DND-41 (cell line): Measurements from ENCODE around the gene MORN5.

Experiments used
- EZH2 ChIP-seq: IDR thresholded peaks from 3 replicates; pipeline ENCODE4 v1.6.1; 2012; ENCODE audit warnings: borderline replicate concordance, low read depth, mild to moderate bottlenecking, moderate library complexity, low read length, inconsistent platforms; ENCODE audit not compliant: severe bottlenecking
- TF ChIP-seq, protein P1 (sequence below): IDR thresholded peaks from 2 replicates; pipeline ENCODE4 v1.5.1; 2012; ENCODE audit warnings: borderline replicate concordance, low read length, moderate library complexity, mild to moderate bottlenecking; ENCODE audit not compliant: poor library complexity, severe bottlenecking; ENCODE audit errors: extremely low read depth

DNA sequence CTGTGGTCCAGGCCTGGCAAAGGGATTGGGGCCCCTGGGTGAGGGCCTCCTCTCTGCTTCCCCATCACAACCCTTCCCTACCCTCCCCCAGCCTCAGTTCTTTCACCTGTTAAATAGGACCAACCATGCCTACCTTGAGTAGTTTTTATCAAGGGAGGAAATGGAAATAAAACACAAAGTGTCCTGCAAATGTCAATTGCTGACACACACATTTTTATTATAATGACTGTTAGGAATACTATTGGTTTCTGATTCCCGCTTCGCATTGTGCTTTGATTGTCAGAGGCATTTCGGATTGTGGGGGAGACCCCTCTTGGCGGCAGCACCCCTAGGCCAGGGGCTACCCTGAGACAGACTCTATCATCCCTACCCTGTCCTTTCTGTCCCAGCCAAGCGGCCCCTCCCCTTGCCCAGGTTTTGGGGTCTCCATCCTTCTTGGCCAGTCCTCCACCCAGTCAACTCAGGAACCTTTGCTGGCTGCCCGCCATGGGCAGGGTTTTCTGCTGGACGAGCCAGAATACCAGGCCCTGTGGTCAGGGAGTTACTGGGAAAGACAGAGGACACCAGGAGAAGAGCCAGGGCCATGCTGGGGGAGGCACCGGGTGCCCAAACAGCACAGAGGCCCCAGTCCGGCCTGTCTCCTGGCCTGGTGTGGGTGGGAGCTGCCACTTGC, 48.2 kb upstream of the MORN5 start:
- TF ChIP-seq, protein P1, sequence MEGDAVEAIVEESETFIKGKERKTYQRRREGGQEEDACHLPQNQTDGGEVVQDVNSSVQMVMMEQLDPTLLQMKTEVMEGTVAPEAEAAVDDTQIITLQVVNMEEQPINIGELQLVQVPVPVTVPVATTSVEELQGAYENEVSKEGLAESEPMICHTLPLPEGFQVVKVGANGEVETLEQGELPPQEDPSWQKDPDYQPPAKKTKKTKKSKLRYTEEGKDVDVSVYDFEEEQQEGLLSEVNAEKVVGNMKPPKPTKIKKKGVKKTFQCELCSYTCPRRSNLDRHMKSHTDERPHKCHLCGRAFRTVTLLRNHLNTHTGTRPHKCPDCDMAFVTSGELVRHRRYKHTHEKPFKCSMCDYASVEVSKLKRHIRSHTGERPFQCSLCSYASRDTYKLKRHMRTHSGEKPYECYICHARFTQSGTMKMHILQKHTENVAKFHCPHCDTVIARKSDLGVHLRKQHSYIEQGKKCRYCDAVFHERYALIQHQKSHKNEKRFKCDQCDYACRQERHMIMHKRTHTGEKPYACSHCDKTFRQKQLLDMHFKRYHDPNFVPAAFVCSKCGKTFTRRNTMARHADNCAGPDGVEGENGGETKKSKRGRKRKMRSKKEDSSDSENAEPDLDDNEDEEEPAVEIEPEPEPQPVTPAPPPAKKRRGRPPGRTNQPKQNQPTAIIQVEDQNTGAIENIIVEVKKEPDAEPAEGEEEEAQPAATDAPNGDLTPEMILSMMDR = no peak
- no peak for TF ChIP-seq EZH2
